Neural crest cell (in vitro differentiated cells): ENCODE data around the gene INIP. TPM values are rescaled to one million over a fixed set of nuclear protein-coding genes. Genes with fewer than 3 reads are reported as not detected.

Experiments used
- total RNA-seq: library from RNA; stranded (reverse); gene quantifications from 2 replicates; pipeline ENCODE4 v1.2.1, GENCODE V29; 2021

Gene INIP
- total RNA-seq, 1 donor from 2014 or later, result 37.7 TPM

Other genes with a start within 250 kb of the INIP start
- gene KIAA1958, start 231.3 kb downstream of the INIP start, total RNA-seq, result 44.7 and 46.7 TPM in 2 replicates
- 14.5 and 15.5 TPM in 2 replicates for gene SNX30, start 32.6 kb upstream of the INIP start, total RNA-seq
- gene SLC46A2, start 172.8 kb upstream of the INIP start, total RNA-seq, result not detected in 2 replicates